ENCODE data around the gene SLC7A8.

The SLC7A8 gene

GRCh38 chr14:23093104-23093503, 90.4 kb downstream of the SLC7A8 start:
- no peak for DNase-seq

GRCh38 chr14:23091294-23092225, 91.9 kb downstream of the SLC7A8 start:
- no peak for DNase-seq

GRCh38 chr14:23090254-23090636, 93.2 kb downstream of the SLC7A8 start:
- DNase-seq, result no peak

- no peak for DNase-seq
Observed at GRCh38 chr14:23089498-23090253, 93.8 kb downstream of the SLC7A8 start.

- no peak for DNase-seq
Observed at GRCh38 chr14:23086565-23086964, 96.9 kb downstream of the SLC7A8 start.

GRCh38 chr14:23085458-23085857, 98.0 kb downstream of the SLC7A8 start:
- DNase-seq, result no peak

- DNase-seq, result no peak
Observed at GRCh38 chr14:23080474-23080873, 103.0 kb downstream of the SLC7A8 start.

GRCh38 chr14:23079716-23080115, 103.7 kb downstream of the SLC7A8 start:
- no peak for DNase-seq

- DNase-seq, result peak; percentile 70
Observed at GRCh38 chr14:23078692-23079116, 104.8 kb downstream of the SLC7A8 start.

GRCh38 chr14:23077962-23078361, 105.5 kb downstream of the SLC7A8 start:
- no peak for DNase-seq

GRCh38 chr14:23076785-23077408, 106.6 kb downstream of the SLC7A8 start:
- DNase-seq, result no peak
